Stimulated activated CD4-positive, alpha-beta T cell treated with anti-CD3 and anti-CD28 coated beads, Interleukin-4, amount 100 ng/mL, for 1 hour (primary cell): Measurements from ENCODE around the gene SGTA.
"Not testable (repeated sequence)": the region's sequence is repeated elsewhere in the genome, so short reads cannot be mapped to it uniquely, and the experiment has no call there.

Experiments
- DNase-seq: peaks from one replicate; pipeline ENCODE4 v3.0.0-alpha.2; 2020

Gene SGTA

DNA sequence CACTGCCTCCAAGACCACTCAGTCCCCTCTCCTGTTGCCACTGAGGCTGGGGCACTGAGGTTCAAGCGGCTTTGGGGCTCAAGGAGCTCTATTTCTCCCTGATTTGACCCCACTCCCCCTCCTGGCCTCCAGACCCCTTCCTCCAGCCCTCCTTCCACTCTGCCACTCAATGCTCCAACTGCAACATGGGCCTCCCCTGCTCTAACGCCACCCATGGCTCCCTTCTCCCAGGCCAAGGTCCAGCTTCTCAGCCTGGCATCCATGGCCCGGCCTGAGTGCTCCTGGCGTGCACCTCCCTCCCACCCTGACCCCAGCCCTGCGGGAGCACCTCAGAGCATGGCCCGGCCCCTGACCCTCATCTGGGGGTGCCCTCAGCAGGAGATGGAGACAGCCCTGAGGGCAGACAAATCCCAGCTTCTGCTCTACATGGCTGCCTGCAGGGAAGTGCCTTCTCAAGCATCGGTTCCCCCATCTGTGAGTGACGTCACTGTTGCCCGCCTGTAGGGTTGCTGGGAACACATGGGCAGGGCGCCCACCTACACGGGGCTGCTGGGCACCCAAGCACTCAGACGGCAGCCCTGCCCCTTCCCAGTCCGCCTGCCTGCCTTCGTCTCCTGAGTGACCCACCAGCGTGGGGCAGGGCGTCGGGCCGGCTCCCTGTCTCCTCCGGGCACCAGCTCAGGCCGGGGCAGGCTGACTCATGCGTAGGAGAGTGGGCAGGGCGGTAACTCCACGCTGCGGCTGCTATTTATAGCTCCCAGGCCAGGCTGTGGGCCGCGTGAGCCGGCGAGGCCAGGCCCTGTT, 60.3 kb downstream of the SGTA start:
- DNase-seq = no peak

- no peak for DNase-seq
Observed at GRCh38 chr19:2721570-2722540, 61.2 kb downstream of the SGTA start.

GRCh38 chr19:2720777-2721569, 62.1 kb downstream of the SGTA start, which contains the start of gene DIRAS1:
DIRAS1 (minus strand) TSS chr19:2721372; CDS start chr19:2717806, 3,566 bp downstream.
- DNase-seq = no peak

- no peak for DNase-seq
Observed at GRCh38 chr19:2719920-2720776, 62.9 kb downstream of the SGTA start.

- DNase-seq = no peak
Observed at GRCh38 chr19:2719232-2719735, 63.8 kb downstream of the SGTA start.

DNA sequence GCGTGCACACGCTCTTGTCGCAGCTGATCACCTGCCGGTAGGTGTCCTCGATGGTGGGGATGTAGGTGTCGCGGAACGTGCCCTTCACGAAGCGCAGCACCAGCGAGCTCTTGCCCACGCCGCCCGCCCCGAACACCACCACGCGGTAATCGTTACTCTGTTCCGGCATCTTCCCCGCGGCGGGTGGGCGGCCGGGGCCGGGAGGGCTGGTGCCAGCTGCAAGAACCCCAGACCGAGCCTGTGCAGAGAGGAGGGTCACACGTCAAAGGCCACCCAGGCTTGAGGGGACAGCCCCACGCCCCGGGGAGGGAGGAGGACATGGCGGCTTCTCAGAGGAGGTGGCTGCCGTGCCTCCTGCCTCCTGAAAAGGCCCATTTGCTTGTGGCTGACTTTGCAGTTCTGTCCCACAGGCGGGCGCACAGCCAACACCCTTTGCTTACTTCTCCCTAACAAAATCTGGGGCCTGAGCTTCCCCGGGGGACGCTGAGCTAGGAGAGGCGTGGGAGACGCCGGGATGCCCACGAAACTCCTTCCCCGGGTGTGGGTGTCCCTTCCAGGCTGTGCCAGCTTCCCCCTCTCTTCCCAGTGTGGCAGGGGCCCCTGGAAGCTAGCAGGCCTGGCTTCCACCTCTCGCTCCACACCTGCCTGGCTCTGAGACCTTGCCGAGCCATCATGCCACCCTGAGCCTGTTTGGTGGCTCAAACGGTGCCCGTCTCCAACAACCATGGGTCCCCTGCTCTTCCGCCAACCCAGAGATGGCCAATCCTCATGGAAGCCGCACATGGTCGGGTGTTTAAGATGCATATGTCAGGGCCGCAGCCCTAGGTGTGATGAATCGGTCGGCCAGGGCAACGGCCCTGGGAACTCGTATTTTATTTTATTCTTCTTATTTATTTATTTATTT, 65.2 kb downstream of the SGTA start:
- DNase-seq = no peak

DNA sequence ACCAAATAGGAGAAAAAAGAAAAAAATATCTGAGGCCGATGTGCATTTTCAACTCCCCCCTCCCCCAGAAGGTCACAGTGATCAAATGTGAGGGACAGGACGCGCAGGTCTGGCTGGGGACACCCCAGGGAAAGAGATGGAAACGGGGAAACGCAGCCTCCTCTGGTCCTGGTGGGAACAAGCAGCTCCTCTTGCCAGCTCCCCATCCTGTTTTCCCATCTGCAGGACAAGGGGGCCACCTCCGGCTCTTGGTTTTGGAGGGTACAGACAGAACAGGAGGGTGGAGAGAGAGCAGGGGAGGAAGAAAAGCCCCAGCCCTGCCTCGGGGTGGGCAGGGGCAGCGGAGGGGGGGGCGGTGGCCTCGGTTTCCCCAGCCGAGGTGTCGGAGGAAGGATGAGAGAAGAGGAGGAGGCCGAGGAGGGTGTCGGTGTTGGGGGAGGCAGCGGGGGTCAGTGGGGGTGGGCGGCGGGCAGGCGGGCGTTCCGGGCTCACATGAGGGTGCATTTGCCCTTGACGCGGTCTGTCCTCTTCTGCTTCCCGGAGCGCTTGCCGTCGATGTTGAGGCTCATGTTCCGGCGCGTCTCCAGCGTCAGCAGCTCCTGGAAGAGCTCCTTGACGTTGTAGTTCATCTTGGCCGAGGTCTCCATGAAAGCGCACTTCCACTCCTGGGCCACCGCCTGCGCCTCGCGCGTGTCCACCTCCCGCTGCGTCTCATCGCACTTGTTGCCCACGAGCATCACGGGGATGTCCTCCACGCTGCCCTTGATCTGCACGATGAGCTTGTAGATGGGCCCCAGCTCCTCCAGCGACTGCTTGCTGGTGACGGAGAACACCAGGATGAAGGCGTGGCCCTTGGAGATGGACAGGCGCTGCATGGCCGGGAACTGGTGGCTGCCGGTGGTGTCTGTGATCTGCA, 66.1 kb downstream of the SGTA start:
- DNase-seq = no peak

DNA sequence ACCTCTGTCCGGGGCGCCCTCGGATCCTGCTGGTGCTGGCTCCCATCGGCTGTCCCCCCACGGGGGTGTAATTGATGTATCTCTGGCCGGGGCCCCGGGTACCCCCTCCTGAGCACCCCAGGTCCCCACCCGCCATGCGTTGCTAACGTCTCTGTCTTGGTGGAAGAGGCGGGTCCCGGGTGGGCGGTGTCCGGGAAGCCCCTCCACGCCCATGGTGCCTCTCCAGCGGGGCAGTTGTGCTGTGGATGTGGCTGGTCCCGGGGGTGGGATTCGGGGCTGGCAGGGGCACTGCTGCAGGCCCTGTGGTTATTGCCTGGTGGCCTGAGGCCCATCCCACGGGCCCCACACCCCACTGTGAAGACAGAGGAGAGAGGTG, 66.8 kb downstream of the SGTA start:
- no peak for DNase-seq

- DNase-seq = no peak
Observed at GRCh38 chr19:2715470-2716274, 67.4 kb downstream of the SGTA start.

DNA sequence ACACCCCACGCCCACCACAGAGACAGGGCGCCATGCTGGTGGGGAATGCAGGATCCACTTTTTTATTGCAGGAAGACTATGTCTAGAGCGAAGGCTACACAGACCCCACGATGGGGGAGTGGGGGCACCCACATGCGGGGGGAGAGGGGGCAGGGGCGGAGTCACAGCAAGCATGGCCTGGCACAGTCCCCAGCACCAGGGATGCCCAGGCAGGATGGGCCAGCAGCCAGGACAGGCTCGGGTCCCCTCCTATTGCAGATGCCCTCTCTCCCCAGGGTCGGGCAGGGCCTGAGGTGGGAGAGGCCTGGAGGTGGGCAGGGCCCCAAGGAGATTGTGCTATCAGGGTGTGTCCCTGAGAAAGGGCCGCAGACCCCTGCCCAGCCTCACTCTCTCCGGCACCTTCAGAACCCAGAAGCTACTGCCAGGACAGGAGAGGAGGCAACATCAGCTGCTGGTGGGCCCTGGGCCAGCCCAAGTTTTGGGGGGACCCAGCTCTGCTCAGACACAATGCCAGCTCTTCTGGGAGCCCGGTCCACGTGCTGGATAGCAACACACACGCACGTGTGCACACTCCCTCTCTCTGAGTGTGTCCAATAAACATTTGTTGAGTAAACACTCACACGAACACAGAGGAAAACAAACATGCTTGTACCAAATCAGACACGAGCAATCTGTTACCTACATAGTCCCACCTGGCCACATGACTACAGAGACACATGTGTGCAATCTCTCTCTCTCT, 68.4 kb downstream of the SGTA start:
- DNase-seq = no peak

- DNase-seq = not testable (repeated sequence)
Observed at GRCh38 chr19:2714102-2714501, 69.0 kb downstream of the SGTA start.

- DNase-seq = not testable (repeated sequence)
Observed at GRCh38 chr19:2713170-2713569, 69.9 kb downstream of the SGTA start.

GRCh38 chr19:2711875-2712205, 71.2 kb downstream of the SGTA start:
- DNase-seq = no peak

DNA sequence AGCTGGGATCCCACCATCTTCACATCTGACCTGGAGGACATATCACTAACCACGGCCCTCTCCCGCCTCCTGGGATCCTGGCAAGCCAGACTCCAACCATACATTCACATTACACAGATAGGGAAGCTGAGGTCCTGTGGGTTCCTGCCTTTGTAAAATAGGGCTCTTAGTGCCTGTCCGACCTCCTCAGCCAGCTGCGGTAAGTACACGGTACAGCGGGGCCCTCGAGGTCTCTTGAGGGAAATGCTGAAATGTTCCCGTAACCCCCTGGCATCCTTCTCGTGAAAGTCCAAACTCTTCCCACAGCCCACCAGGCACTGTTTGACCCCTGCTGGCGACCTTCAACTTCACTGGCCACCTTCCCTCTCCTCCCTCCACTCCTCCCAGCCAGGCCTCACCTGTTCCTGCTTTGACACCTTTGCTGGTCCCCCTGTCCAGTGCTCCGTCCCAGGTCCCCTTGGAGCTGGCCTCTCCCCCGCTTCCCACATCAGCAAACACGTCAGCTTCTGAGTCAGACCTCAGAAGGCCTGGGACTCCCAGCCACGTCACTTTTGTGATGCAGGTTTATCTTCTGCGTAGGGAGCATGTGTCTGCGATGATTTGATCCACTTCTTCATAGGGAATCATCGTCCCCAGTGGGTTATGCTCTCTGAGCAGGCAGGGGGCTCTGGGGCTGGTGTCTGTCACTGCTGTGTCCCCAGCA, 71.8 kb downstream of the SGTA start:
- no peak for DNase-seq

- no peak for DNase-seq
Observed at GRCh38 chr19:2706251-2706650, 76.8 kb downstream of the SGTA start.
